K562 (cell line): Measurements from ENCODE around the gene ACTN2. TPM values are rescaled to one million over a fixed set of nuclear protein-coding genes. Genes with fewer than 3 reads are reported as not detected.

Source experiments
- ATAC-seq: fragments of 200-7000 bp; cut with Tn5 transposase; 3 replicates; pipeline ENCODE4 v1.9.1; 2020; ENCODE audit warnings: moderate library complexity
- BruUV-seq: library from RNA; stranded (reverse); fragments of 400-500 nt; replicated peaks from 2 replicates; lab custom pipeline; 2021; lab: Mats Ljungman, UMichigan
- CTCF ChIA-PET: fragments of 300-600 bp; formaldehyde crosslinking; extraction: SDS; loops from one replicate; lab custom pipeline; 2021; ENCODE audit warnings: low intra/inter-chr PET ratio; lab: Yijun Ruan, JAX
- POLR2A ChIA-PET: fragments of 300-600, 350-650 bp; sonication (Branson Sonifier 250); formaldehyde crosslinking; extraction: SDS; loops from one replicate; lab custom pipeline; 2021; ENCODE audit warnings: antibody characterized with exemption, inconsistent platforms; lab: Yijun Ruan, JAX
- DNase-seq, 4 experiments: peaks; one replicate each; pipeline versions ENCODE4 v3.0.0 to v3.0.0-alpha.2; 2011 to 2018; ENCODE audit warnings: low spot score in 3 of 4, mixed read lengths in 3 of 4; ENCODE audit errors: extremely low read depth in 1 of 4
- FAIRE-seq: peaks from 2 replicates; lab custom pipeline; 2011; peaks lifted over from hg19 to GRCh38; lab: Jason Lieb, UNC
- H2AFZ ChIP-seq: 2 replicates; pipeline ENCODE4 v1.6.0; 2011; ENCODE audit warnings: low read depth, low read length, control low read depth, inconsistent platforms
- H3K27ac ChIP-seq: fragments of 200-600 bp; 3 replicates; pipeline ENCODE4 v1.8.0; 2011; ENCODE audit warnings: low read depth, mild to moderate bottlenecking, control low read depth, inconsistent platforms, low read length, moderate library complexity, mixed read lengths; ENCODE audit errors: extremely low read depth
- H3K27me3 ChIP-seq, 2 experiments: fragments of 300-600 bp in 1 of 2; 2 replicates in 1 of 2; 3 replicates in 1 of 2; pipeline versions ENCODE4 v1.6.0 to v1.8.0; 2011; ENCODE audit warnings: inconsistent platforms in 2 of 2, low read length in 2 of 2, mild to moderate bottlenecking in 1 of 2, mixed read lengths in 1 of 2, moderate library complexity in 1 of 2; ENCODE audit not compliant: control insufficient read depth in 2 of 2, insufficient read depth in 2 of 2
- H3K36me3 ChIP-seq: fragments of 300-600 bp; 3 replicates; pipeline ENCODE4 v1.8.0; 2011; ENCODE audit warnings: mild to moderate bottlenecking, low read length, inconsistent platforms; ENCODE audit not compliant: control insufficient read depth, insufficient read depth
- H3K4me1 ChIP-seq, 2 experiments: fragments of 200-600 bp in 1 of 2; replicated peaks in 1 of 2; 2 replicates in 1 of 2; 3 replicates in 1 of 2; pipeline versions ENCODE4 v1.5.1 to v1.8.0; 2011; ENCODE audit warnings: inconsistent platforms in 2 of 2, low read length in 2 of 2, mild to moderate bottlenecking in 1 of 2, mixed read lengths in 1 of 2, moderate library complexity in 1 of 2; ENCODE audit not compliant: control insufficient read depth in 2 of 2, insufficient read depth in 2 of 2
- H3K4me2 ChIP-seq: 2 replicates; pipeline ENCODE4 v1.6.1; 2011; ENCODE audit warnings: low read length, control low read depth, inconsistent platforms, mixed read lengths; ENCODE audit not compliant: insufficient read depth
- H3K4me3 ChIP-seq: fragments of 200-600 bp; sonication (generic), shearing (Covaris generic); 2 replicates; pipeline ENCODE4 v1.5.1; 2016; ENCODE audit warnings: control low read depth, inconsistent platforms
- H3K79me2 ChIP-seq: fragments of 200-600 bp; 3 replicates; pipeline ENCODE4 v1.8.0; 2011; ENCODE audit warnings: low read length, inconsistent platforms; ENCODE audit not compliant: control insufficient read depth, insufficient read depth
- H3K9ac ChIP-seq, 2 experiments: 2 replicates each; pipeline versions ENCODE4 v1.6.0 to v1.6.1; 2011; ENCODE audit warnings: low read depth in 2 of 2, low read length in 2 of 2, control low read depth in 1 of 2, inconsistent platforms in 1 of 2, mild to moderate bottlenecking in 1 of 2, mixed read lengths in 1 of 2; ENCODE audit not compliant: insufficient read depth in 1 of 2
- H3K9me1 ChIP-seq: one replicate; pipeline ENCODE4 v1.6.0; 2011; ENCODE audit warnings: inconsistent platforms, mild to moderate bottlenecking, low read length, moderate library complexity; ENCODE audit not compliant: control insufficient read depth, insufficient read depth
- H3K9me3 ChIP-seq: replicated peaks from 2 replicates; pipeline ENCODE4 v1.5.1; 2011; ENCODE audit warnings: low read depth, low read length, inconsistent platforms; ENCODE audit not compliant: control insufficient read depth, insufficient read depth
- H4K20me1 ChIP-seq: replicated peaks from 2 replicates; pipeline ENCODE4 v1.6.1; 2011; ENCODE audit warnings: low read length, inconsistent platforms, mixed read lengths; ENCODE audit not compliant: control insufficient read depth, insufficient read depth
- DACH1 ChIP-seq: fragments of 450-650 bp; IDR thresholded peaks from 2 replicates; pipeline ENCODE4 v1.6.1; 2018; ENCODE audit not compliant: partially characterized antibody
- FIP1L1 ChIP-seq: fragments of 200-400 bp; formaldehyde crosslinking; IDR thresholded peaks from 2 replicates; pipeline ENCODE4 v1.6.1; 2018; ENCODE audit warnings: mild to moderate bottlenecking, low read depth, low read length; ENCODE audit not compliant: poor library complexity, severe bottlenecking
- FOXJ3 ChIP-seq: sonication (generic); formaldehyde crosslinking; IDR thresholded peaks from 2 replicates; pipeline ENCODE4 v1.4.0; 2020; ENCODE audit warnings: mild to moderate bottlenecking, missing genetic modification reagents
- PYGO2 ChIP-seq: fragments of 450-650 bp; IDR thresholded peaks from 2 replicates; pipeline ENCODE4 v1.6.1; 2016; ENCODE audit warnings: mild to moderate bottlenecking, missing genetic modification characterization, moderate library complexity, missing compliant biosample characterization
- ZFP30 ChIP-seq: fragments of 250-450 bp; sonication (Bioruptor Pico); IDR thresholded peaks from 2 replicates; pipeline ENCODE4 v1.8.0; 2022; ENCODE audit warnings: moderate library complexity, mild to moderate bottlenecking, inconsistent platforms, borderline replicate concordance
- ZFP36 ChIP-seq: fragments of 150-350 bp; IDR thresholded peaks from 2 replicates; pipeline ENCODE4 v1.6.1; 2018; ENCODE audit warnings: low read length, low read depth; ENCODE audit not compliant: partially characterized antibody
- WGBS: fragments of 100-300 bp; shearing (Covaris generic); methylation state at CpG from one replicate; pipeline ENCODE4 v1.1.6; 2016; ENCODE audit warnings: low coverage, mixed read lengths; ENCODE audit not compliant: insufficient coverage; ENCODE audit errors: missing lambda C conversion rate; 5-methylcytosine and 5-hydroxymethylcytosine counted together
- in situ Hi-C: fragments of 300-500 bp; cut with MboI; formaldehyde crosslinking; loops from 4 replicates; pipeline ENCODE4 v1.15.0; 2018; ENCODE audit warnings: inconsistent platforms, mixed read lengths
- intact Hi-C: fragments of 100-400 bp; cut with micrococcal nuclease; formaldehyde crosslinking; loops from 2 replicates; pipeline ENCODE4 v1.14.2; 2022
- polyA plus RNA-seq, 8 experiments: library from polyadenylated mRNA; depleted of rRNA in 4 of 8; stranded (reverse) in 5 of 8; unstranded in 3 of 8; fragments of >200 nt; fragmentation: Nextera tagmentation in 2 of 8; fragmentation: Illumina TruSeq in 1 of 8; extraction: Ambion mirVana in 2 of 8; extraction: Trizol in 1 of 8; gene quantifications; 2 replicates each; pipeline versions ENCODE4 v1.2.1 to v1.2.3, GENCODE V29; 2011 to 2014; ENCODE audit warnings: inconsistent platforms in 1 of 8, missing spikeins in 1 of 8
- total RNA-seq, 7 experiments: library from RNA; depleted of rRNA in 6 of 7; stranded (reverse); fragments of >200 nt in 6 of 7; fragmentation: Illumina TruSeq in 2 of 7; extraction: Trizol in 2 of 7; gene quantifications; 2 replicates each; pipeline versions ENCODE4 v1.2.1 to v1.2.3, GENCODE V29; 2011 to 2021; ENCODE audit warnings: low replicate concordance in 1 of 7
- TF ChIP-seq, protein P1 (sequence below): sonication (generic); formaldehyde crosslinking; IDR thresholded peaks from 2 replicates; pipeline ENCODE4 v1.8.1; 2022; ENCODE audit warnings: missing genetic modification reagents

The ACTN2 gene
- total and polyA plus RNA-seq, 9 of the 15 experiments (the other 6 are each of a cell fraction or from before 2014, with no cell fraction given) = 0.18 to 0.94 (median 0.42) TPM

DNA sequence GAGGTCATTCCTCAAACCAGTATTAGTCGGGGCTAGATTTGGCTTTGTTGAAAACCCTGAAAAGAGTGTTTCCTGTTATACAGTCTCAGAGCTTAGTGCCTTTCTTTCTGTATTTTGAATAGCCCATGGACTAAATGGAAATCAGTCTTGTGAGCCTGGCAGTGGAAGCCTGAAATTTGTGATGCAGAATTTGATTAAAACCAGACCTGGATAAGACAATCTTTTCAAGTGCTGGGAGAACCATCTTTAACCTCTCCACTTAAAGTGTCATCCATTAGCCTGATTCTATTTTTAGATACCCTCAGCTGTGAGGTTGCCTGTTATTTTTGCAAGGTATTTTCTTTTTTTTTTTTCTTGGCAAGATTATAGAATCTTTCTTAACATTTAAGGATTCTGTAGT, 19.5 kb downstream of the ACTN2 start:
- Histone ChIP-seq H3K9ac (no peak overlapping the region), H3K27me3 (peaks cover 5 to 20% of the 10 kb centered on the region in 2 experiments), H3K4me1 (no peaks in the 10 kb centered on the region), H3K4me3 (no peak overlapping the region), H3K27ac (no peak overlapping the region), H3K9me3 (no peaks in the 10 kb centered on the region), H3K4me2 (no peak overlapping the region), H3K36me3 (no peaks in the 10 kb centered on the region), H4K20me1 (no peaks in the 10 kb centered on the region), H3K79me2 (no peaks in the 10 kb centered on the region), H2AFZ (no peak overlapping the region), H3K9me1 (no peaks in the 10 kb centered on the region)
- ChIA-PET POLR2A (interaction anchor here (0.8 kb wide), 1 partner anchor 182 kb away, joined by 3 read pairs; the partner anchor contains the start of gene LGALS8), CTCF (no interaction called here)
- no TSS peak for BruUV-seq
- FAIRE-seq (no peak), ATAC-seq (no peak), DNase-seq (no peak)
- no peak for TF ChIP-seq ZFP30 (CRISPR knock-in tag)
- no peak for TF ChIP-seq FOXJ3 (CRISPR knock-in tag)
- no peak for TF ChIP-seq ZFP36
- TF ChIP-seq DACH1 = no peak
- TF ChIP-seq, protein P1, sequence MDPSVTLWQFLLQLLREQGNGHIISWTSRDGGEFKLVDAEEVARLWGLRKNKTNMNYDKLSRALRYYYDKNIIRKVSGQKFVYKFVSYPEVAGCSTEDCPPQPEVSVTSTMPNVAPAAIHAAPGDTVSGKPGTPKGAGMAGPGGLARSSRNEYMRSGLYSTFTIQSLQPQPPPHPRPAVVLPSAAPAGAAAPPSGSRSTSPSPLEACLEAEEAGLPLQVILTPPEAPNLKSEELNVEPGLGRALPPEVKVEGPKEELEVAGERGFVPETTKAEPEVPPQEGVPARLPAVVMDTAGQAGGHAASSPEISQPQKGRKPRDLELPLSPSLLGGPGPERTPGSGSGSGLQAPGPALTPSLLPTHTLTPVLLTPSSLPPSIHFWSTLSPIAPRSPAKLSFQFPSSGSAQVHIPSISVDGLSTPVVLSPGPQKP (CRISPR knock-in tag) = no peak
- no peak for TF ChIP-seq PYGO2 (tag)
- no peak for TF ChIP-seq FIP1L1
- in situ Hi-C loops (no loop called here), intact Hi-C loops (no loop called here)
- 0% methylated on average over 1 of the region's 1 CpG for WGBS
